HepG2 (cell line): Measurements from ENCODE around the gene PHB1. TPM values are rescaled to one million over a fixed set of nuclear protein-coding genes. Genes with fewer than 3 reads are reported as not detected.
A peak's percentile ranks its signal among the peaks of the same experiment; 100 is the strongest.

Experiments used
- CREM ChIP-seq, 2 experiments: sonication (generic) in 1 of 2; formaldehyde crosslinking in 1 of 2; IDR thresholded peaks; 2 replicates each; pipeline versions ENCODE4 v1.4.0 to v1.6.1; 2016 to 2020; ENCODE audit warnings: antibody characterized with exemption in 1 of 2, mild to moderate bottlenecking in 1 of 2, missing genetic modification reagents in 1 of 2
- FOXA3 ChIP-seq: IDR thresholded peaks from 2 replicates; pipeline ENCODE4 v1.6.1; 2016; ENCODE audit warnings: missing genetic modification reagents, missing compliant biosample characterization
- GLMP ChIP-seq: sonication (generic); formaldehyde crosslinking; IDR thresholded peaks from 2 replicates; pipeline ENCODE4 v1.9.0; 2021; ENCODE audit warnings: missing genetic modification reagents, mild to moderate bottlenecking, borderline replicate concordance
- IRF1 ChIP-seq: sonication (generic); formaldehyde crosslinking; IDR thresholded peaks from 2 replicates; pipeline ENCODE4 v1.4.0; 2020; ENCODE audit warnings: low read depth, mild to moderate bottlenecking, missing genetic modification reagents
- MLLT10 ChIP-seq: sonication (generic); formaldehyde crosslinking; IDR thresholded peaks from 2 replicates; pipeline ENCODE4 v1.4.0; 2020; ENCODE audit warnings: missing genetic modification reagents
- MTF2 ChIP-seq: sonication (generic); formaldehyde crosslinking; IDR thresholded peaks from 2 replicates; pipeline ENCODE4 v1.5.0; 2020; ENCODE audit warnings: missing genetic modification reagents, borderline replicate concordance
- NFKBIZ ChIP-seq: IDR thresholded peaks from 2 replicates; pipeline ENCODE4 v1.6.1; 2018; ENCODE audit warnings: missing genetic modification reagents, missing compliant biosample characterization
- POLR2A ChIP-seq, 2 experiments: IDR thresholded peaks; 2 replicates each; pipeline ENCODE4 v1.6.1; 2011; ENCODE audit warnings: low read depth in 2 of 2, low read length in 2 of 2, mild to moderate bottlenecking in 1 of 2, moderate library complexity in 1 of 2; ENCODE audit not compliant: insufficient read depth in 1 of 2
- PRDM15 ChIP-seq: sonication (generic); formaldehyde crosslinking; IDR thresholded peaks from 2 replicates; pipeline ENCODE4 v1.4.0; 2020; ENCODE audit warnings: missing genetic modification reagents
- PRDM4 ChIP-seq: sonication (generic); formaldehyde crosslinking; IDR thresholded peaks from 2 replicates; pipeline ENCODE4 v1.9.0; 2021; ENCODE audit warnings: missing genetic modification reagents, borderline replicate concordance
- RAD51 ChIP-seq: fragments of 450-650 bp; IDR thresholded peaks from 2 replicates; pipeline ENCODE4 v1.6.1; 2016; ENCODE audit warnings: borderline replicate concordance
- SAP130 ChIP-seq: IDR thresholded peaks from 2 replicates; pipeline ENCODE4 v1.6.1; 2016; ENCODE audit warnings: low read depth
- TAF1 ChIP-seq: sonication (generic); formaldehyde crosslinking; IDR thresholded peaks from 2 replicates; pipeline ENCODE4 v1.4.0; 2020; ENCODE audit warnings: missing genetic modification reagents
- ZNF281 ChIP-seq: sonication (generic); formaldehyde crosslinking; IDR thresholded peaks from 2 replicates; pipeline ENCODE4 v1.4.0; 2020; ENCODE audit warnings: missing genetic modification reagents, borderline replicate concordance
- ZNF343 ChIP-seq: sonication (generic); formaldehyde crosslinking; IDR thresholded peaks from 2 replicates; pipeline ENCODE4 v1.4.0; 2020; ENCODE audit warnings: mild to moderate bottlenecking, missing genetic modification reagents
- ZNF503 ChIP-seq: sonication (generic); formaldehyde crosslinking; IDR thresholded peaks from 2 replicates; pipeline ENCODE4 v1.4.0; 2020; ENCODE audit warnings: missing genetic modification reagents
- ZNF549 ChIP-seq: sonication (generic); formaldehyde crosslinking; IDR thresholded peaks from 2 replicates; pipeline ENCODE4 v1.5.0; 2020; ENCODE audit warnings: missing genetic modification reagents
- ZNF563 ChIP-seq: sonication (generic); formaldehyde crosslinking; IDR thresholded peaks from 2 replicates; pipeline ENCODE4 v1.8.0; 2022; ENCODE audit warnings: mild to moderate bottlenecking, moderate library complexity, missing genetic modification reagents
- polyA plus RNA-seq, 8 experiments: library from polyadenylated mRNA; depleted of rRNA in 3 of 8; stranded (reverse) in 7 of 8; unstranded in 1 of 8; fragments of >200 nt; fragmentation: Illumina TruSeq in 4 of 8; extraction: Trizol in 4 of 8; gene quantifications; 2 replicates each; pipeline versions ENCODE4 v1.2.1 to v1.2.3, GENCODE V29; 2011 to 2016; ENCODE audit warnings: low read depth in 4 of 8, missing spikeins in 1 of 8, mixed read lengths in 1 of 8; ENCODE audit not compliant: insufficient read depth in 1 of 8
- total RNA-seq, 5 experiments: library from RNA; depleted of rRNA; stranded (reverse); fragments of >200 nt; fragmentation: Illumina TruSeq; extraction: Trizol; gene quantifications; 2 replicates each; pipeline ENCODE4 v1.2.3, GENCODE V29; 2016; ENCODE audit warnings: low read depth in 1 of 5

PHB1 gene
- total and polyA plus RNA-seq, 2 of the 13 experiments (the other 11 are each of a cell fraction or from before 2014, with no cell fraction given) = 515 to 688 TPM

GRCh38 chr17:49362723-49363117 is 52.0 kb downstream of the PHB1 start (continued):
- no peak for TF ChIP-seq PRDM15 (CRISPR knock-in tag)
- TF ChIP-seq ZNF503 = no peak
- TF ChIP-seq IRF1 (CRISPR knock-in tag) = no peak
- TF ChIP-seq MTF2 (CRISPR knock-in tag) = no peak
- no peak for TF ChIP-seq FOXA3 (CRISPR knock-in tag)
- TF ChIP-seq PRDM4 = no peak
- TF ChIP-seq CREM (IDR thresholded peaks at IDR 0.05) = no peak
- no peak for TF ChIP-seq CREM (CRISPR knock-in tag; IDR thresholded peaks at IDR 0.05)
- no peak for TF ChIP-seq GLMP (CRISPR knock-in tag)
- TF ChIP-seq SAP130 (CRISPR knock-in tag) = no peak
- TF ChIP-seq ZNF563 = no peak; the same call in 1 of the 2 replicates
- no peak for TF ChIP-seq POLR2A (IDR thresholded peaks at IDR 0.05; ENCODE audit: insufficient read depth in 1 of 2, low read depth in 2 of 2, low read length in 2 of 2)
- TF ChIP-seq ZNF281 (CRISPR knock-in tag) = no peak
- TF ChIP-seq TAF1 (CRISPR knock-in tag) = peak; percentile 3; the same call in 1 of the 2 replicates
- no peak for TF ChIP-seq ZNF343 (CRISPR knock-in tag)
- no peak for TF ChIP-seq NFKBIZ (CRISPR knock-in tag)
- no peak for TF ChIP-seq RAD51
- no peak for TF ChIP-seq MLLT10 (CRISPR knock-in tag)
- no peak for TF ChIP-seq ZNF549 (CRISPR knock-in tag)
